ENCODE results near the gene PRR15.
A peak's percentile ranks its signal among the peaks of the same experiment; 100 is the strongest.

The PRR15 gene

DNA sequence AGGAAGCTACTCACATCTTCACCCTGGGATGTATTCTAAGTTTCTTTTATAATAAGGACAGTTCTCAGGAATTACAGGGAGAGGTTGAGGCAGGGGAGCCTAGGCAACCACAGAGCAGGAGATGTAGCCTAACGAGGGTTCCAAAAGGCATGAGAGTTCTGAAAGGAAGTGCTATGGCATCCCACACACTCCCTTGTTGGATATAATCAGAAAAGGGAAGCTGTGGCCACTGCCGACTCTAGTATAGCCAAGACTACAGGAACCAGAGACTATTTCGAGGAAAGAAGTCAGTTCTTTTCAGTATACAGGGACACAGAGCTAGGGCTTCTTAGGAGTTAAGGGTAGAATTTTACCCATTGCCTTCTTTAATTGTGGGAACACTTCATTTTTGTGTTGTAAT is 11.0 kb downstream of the PRR15 start:
- H3K4me1 Mint-ChIP-seq, result no peaks in the 10 kb centered on the region
- no peak overlapping the region for H3K4me3 Mint-ChIP-seq

GRCh38 chr7:29587195-29587808 is 23.7 kb downstream of the PRR15 start:
- H3K4me1 Mint-ChIP-seq, result peaks cover 9% of the 10 kb centered on the region
- DNase-seq (ENCODE audit: low spot score in 2 of 2) (no peak), ATAC-seq (replicated peaks; ENCODE audit: extremely low read depth, poor library complexity, severe bottlenecking) (no peak)
- no peaks in the 10 kb centered on the region for H3K9me3 Mint-ChIP-seq
- no peaks in the 10 kb centered on the region for H3K36me3 Mint-ChIP-seq (ENCODE audit: insufficient read depth)
- no peak overlapping the region for H3K4me3 Mint-ChIP-seq
- no peak overlapping the region for H3K27ac Mint-ChIP-seq (ENCODE audit: low read depth)
- peaks cover 23% of the 10 kb centered on the region for H3K27me3 Mint-ChIP-seq

More for the DNA sequence above, 11.0 kb downstream of the PRR15 start:
- Mint-ChIP-seq H3K27me3 (peaks cover 66% of the 10 kb centered on the region), H3K9me3 (peaks cover 7% of the 10 kb centered on the region), H3K36me3 (ENCODE audit: insufficient read depth) (no peaks in the 10 kb centered on the region), H3K27ac (ENCODE audit: low read depth) (no peak overlapping the region)
- ATAC-seq (replicated peaks; ENCODE audit: extremely low read depth, poor library complexity, severe bottlenecking) (no peak), DNase-seq (ENCODE audit: low spot score in 2 of 2) (no peak)

GRCh38 chr7:29588212-29588611 is 24.6 kb downstream of the PRR15 start:
- Mint-ChIP-seq H3K36me3 (ENCODE audit: insufficient read depth) (no peaks in the 10 kb centered on the region), H3K9me3 (no peaks in the 10 kb centered on the region), H3K27ac (ENCODE audit: low read depth) (no peak overlapping the region), H3K27me3 (peaks cover 23% of the 10 kb centered on the region), H3K4me1 (peaks cover 9% of the 10 kb centered on the region), H3K4me3 (no peak overlapping the region)
- ATAC-seq (replicated peaks; ENCODE audit: extremely low read depth, poor library complexity, severe bottlenecking) (no peak), DNase-seq (ENCODE audit: low spot score in 2 of 2) (no peak)

- H3K4me3 Mint-ChIP-seq, result no peak overlapping the region
- ATAC-seq (replicated peaks; ENCODE audit: extremely low read depth, poor library complexity, severe bottlenecking), result peak; percentile 28
Measured at GRCh38 chr7:29588900-29589696, 25.5 kb downstream of the PRR15 start.

DNA sequence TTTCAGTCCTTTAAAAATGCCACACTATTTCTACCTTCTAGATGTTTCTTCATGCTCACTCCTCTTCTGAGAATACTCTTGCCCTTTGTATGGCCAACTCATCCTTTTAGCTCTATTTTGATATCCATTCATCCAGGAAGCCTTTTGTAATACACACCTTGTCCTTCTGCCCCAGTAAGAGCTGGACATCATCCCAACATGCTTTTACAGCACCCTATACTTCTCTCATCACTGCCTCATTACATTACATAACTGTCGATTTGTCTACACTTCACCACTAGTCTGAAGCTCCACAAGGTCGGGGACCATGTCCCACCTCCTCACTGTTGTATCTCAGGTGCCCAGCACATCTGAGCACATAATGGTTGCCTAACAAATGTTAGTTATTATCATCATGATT is 29.2 kb downstream of the PRR15 start:
- no peak overlapping the region for H3K4me3 Mint-ChIP-seq
- DNase-seq (ENCODE audit: low spot score in 2 of 2) (no peak), ATAC-seq (replicated peaks; ENCODE audit: extremely low read depth, poor library complexity, severe bottlenecking) (no peak)
- H3K27me3 Mint-ChIP-seq, result peaks cover 36% of the 10 kb centered on the region
- H3K27ac Mint-ChIP-seq (ENCODE audit: low read depth), result no peak overlapping the region
- H3K36me3 Mint-ChIP-seq (ENCODE audit: insufficient read depth), result no peaks in the 10 kb centered on the region
- no peaks in the 10 kb centered on the region for H3K9me3 Mint-ChIP-seq
- H3K4me1 Mint-ChIP-seq, result peaks cover 9% of the 10 kb centered on the region

More at GRCh38 chr7:29588900-29589696, 25.5 kb downstream of the PRR15 start:
- Mint-ChIP-seq H3K36me3 (ENCODE audit: insufficient read depth) (no peaks in the 10 kb centered on the region), H3K4me1 (peaks cover 9% of the 10 kb centered on the region), H3K27me3 (peaks cover 23% of the 10 kb centered on the region), H3K9me3 (no peaks in the 10 kb centered on the region), H3K27ac (ENCODE audit: low read depth) (no peak overlapping the region)
- DNase-seq (ENCODE audit: low spot score in 2 of 2), result no peak

DNA sequence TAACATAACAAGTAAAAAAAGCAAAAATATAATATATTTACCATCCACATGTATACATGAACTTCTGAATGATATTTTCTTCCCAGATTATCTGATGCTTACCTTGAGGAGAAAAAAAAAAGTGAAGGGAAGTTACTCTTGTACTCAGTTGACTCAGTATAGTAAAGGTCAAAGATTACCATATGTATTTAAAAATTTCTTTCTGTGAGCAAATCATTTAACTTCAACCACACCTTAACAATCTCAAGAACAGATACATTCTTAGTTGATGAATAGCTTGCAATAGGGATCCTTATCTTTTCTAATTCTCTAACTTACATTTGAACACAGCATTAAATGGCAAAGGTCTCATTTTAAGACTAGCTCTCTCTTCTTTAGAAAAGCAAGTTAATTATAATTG is 29.8 kb downstream of the PRR15 start:
- no peak for ATAC-seq (replicated peaks; ENCODE audit: extremely low read depth, poor library complexity, severe bottlenecking)
- Mint-ChIP-seq H3K4me1 (peaks cover 7% of the 10 kb centered on the region), H3K27me3 (peaks cover 32% of the 10 kb centered on the region), H3K9me3 (no peaks in the 10 kb centered on the region), H3K27ac (ENCODE audit: low read depth) (no peak overlapping the region), H3K36me3 (ENCODE audit: insufficient read depth) (no peaks in the 10 kb centered on the region), H3K4me3 (no peak overlapping the region)
- DNase-seq (ENCODE audit: low spot score in 2 of 2), result no peak

- no peaks in the 10 kb centered on the region for H3K36me3 Mint-ChIP-seq (ENCODE audit: insufficient read depth)
- no peak overlapping the region for H3K27ac Mint-ChIP-seq (ENCODE audit: low read depth)
- H3K4me3 Mint-ChIP-seq, result no peak overlapping the region
- DNase-seq (ENCODE audit: low spot score in 2 of 2) (no peak), ATAC-seq (replicated peaks; ENCODE audit: extremely low read depth, poor library complexity, severe bottlenecking) (no peak)
- no peaks in the 10 kb centered on the region for H3K9me3 Mint-ChIP-seq
- H3K27me3 Mint-ChIP-seq, result peaks cover 29% of the 10 kb centered on the region
- no peaks in the 10 kb centered on the region for H3K4me1 Mint-ChIP-seq
Measured at GRCh38 chr7:29596593-29597178, 33.1 kb downstream of the PRR15 start.

DNA sequence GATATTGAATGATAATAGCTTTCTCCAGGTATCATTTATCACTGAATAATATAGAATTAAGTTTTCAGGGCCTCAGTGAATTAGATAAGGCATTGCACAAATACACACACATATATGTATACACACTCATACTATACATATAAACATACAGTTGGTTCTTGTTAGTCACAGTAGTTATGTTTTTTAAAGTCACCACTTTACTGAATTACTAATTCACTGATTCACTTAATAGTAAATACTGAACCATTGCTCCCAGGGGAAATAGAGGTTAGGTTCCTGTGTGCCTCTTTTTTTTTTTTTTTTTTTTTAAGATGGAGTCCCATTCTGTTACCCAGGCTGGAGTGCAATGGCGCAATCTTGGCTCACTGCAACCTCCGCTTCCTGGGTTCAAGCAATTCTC is 33.6 kb downstream of the PRR15 start:
- Mint-ChIP-seq H3K4me1 (no peaks in the 10 kb centered on the region), H3K27me3 (peaks cover 29% of the 10 kb centered on the region), H3K36me3 (ENCODE audit: insufficient read depth) (no peaks in the 10 kb centered on the region), H3K4me3 (no peak overlapping the region), H3K9me3 (no peaks in the 10 kb centered on the region), H3K27ac (ENCODE audit: low read depth) (no peak overlapping the region)
- ATAC-seq (replicated peaks; ENCODE audit: extremely low read depth, poor library complexity, severe bottlenecking) (no peak), DNase-seq (ENCODE audit: low spot score in 2 of 2) (no peak)

- Mint-ChIP-seq H3K27ac (ENCODE audit: low read depth) (no peak overlapping the region), H3K9me3 (no peaks in the 10 kb centered on the region), H3K27me3 (peaks cover 29% of the 10 kb centered on the region), H3K36me3 (ENCODE audit: insufficient read depth) (no peaks in the 10 kb centered on the region), H3K4me1 (no peaks in the 10 kb centered on the region), H3K4me3 (no peak overlapping the region)
- no peak for DNase-seq (ENCODE audit: low spot score in 2 of 2)
- ATAC-seq (replicated peaks; ENCODE audit: extremely low read depth, poor library complexity, severe bottlenecking), result no peak
Measured at GRCh38 chr7:29598137-29598536, 34.5 kb downstream of the PRR15 start.

GRCh38 chr7:29598613-29599012 is 35.0 kb downstream of the PRR15 start:
- no peak for ATAC-seq (replicated peaks; ENCODE audit: extremely low read depth, poor library complexity, severe bottlenecking)
- Mint-ChIP-seq H3K9me3 (no peaks in the 10 kb centered on the region), H3K27ac (ENCODE audit: low read depth) (no peak overlapping the region), H3K4me1 (no peaks in the 10 kb centered on the region), H3K27me3 (peaks cover 29% of the 10 kb centered on the region), H3K4me3 (no peak overlapping the region), H3K36me3 (ENCODE audit: insufficient read depth) (no peaks in the 10 kb centered on the region)
- DNase-seq (ENCODE audit: low spot score in 2 of 2), result no peak

DNA sequence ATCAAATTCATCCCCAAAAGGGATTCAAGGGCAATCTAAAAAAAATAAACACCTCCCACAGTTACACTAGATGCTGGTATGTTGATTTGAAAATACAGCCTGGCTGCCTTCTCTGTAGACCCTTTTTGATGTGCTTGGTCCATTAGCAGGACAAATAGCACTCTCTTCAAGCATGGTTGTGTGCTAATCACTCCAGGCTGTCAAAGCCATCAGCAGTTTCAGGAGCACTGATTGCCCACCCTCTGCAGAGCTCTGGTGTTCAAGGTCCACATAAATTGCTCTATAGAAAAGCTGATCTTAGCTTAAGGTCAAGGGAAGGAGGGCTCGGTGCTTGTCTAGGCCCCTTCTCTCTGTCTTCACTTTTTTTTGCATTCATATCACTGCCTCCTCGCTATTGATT is 35.4 kb downstream of the PRR15 start:
- H3K9me3 Mint-ChIP-seq, result no peaks in the 10 kb centered on the region
- no peak overlapping the region for H3K4me3 Mint-ChIP-seq
- H3K27me3 Mint-ChIP-seq, result peaks cover 32% of the 10 kb centered on the region
- no peaks in the 10 kb centered on the region for H3K4me1 Mint-ChIP-seq
- DNase-seq (ENCODE audit: low spot score in 2 of 2) (no peak), ATAC-seq (replicated peaks; ENCODE audit: extremely low read depth, poor library complexity, severe bottlenecking) (no peak)
- H3K36me3 Mint-ChIP-seq (ENCODE audit: insufficient read depth), result no peaks in the 10 kb centered on the region
- H3K27ac Mint-ChIP-seq (ENCODE audit: low read depth), result no peak overlapping the region

- Mint-ChIP-seq H3K9me3 (no peaks in the 10 kb centered on the region), H3K27me3 (peaks cover 26% of the 10 kb centered on the region)
- no peak for ATAC-seq (replicated peaks; ENCODE audit: extremely low read depth, poor library complexity, severe bottlenecking)
Measured at GRCh38 chr7:29600661-29601060, 37.0 kb downstream of the PRR15 start.

DNA sequence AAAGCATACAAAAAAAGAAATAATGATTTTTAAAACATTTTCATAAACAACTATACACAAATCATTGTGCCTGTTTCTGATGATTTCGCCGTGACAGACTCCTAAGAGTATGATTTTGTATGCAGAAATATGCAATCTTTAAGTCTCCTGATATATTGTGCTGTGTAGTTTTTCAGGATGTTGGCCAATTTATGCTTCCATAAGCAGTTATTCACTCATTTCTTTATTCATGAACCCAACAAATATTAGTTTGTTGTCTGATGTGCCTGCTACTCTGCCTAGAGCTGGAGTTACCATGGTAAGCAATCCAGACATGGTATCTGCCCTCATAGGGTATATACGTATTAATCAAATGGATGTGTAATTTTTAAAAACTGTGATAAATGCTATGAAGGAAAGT is 40.4 kb downstream of the PRR15 start:
- ATAC-seq (replicated peaks; ENCODE audit: extremely low read depth, poor library complexity, severe bottlenecking) (no peak), DNase-seq (ENCODE audit: low spot score in 2 of 2) (no peak)
- peaks cover 23% of the 10 kb centered on the region for H3K27me3 Mint-ChIP-seq

More at GRCh38 chr7:29600661-29601060, 37.0 kb downstream of the PRR15 start:
- no peaks in the 10 kb centered on the region for H3K36me3 Mint-ChIP-seq (ENCODE audit: insufficient read depth)
- H3K27ac Mint-ChIP-seq (ENCODE audit: low read depth), result no peak overlapping the region
- H3K4me3 Mint-ChIP-seq, result no peak overlapping the region
- no peak for DNase-seq (ENCODE audit: low spot score in 2 of 2)
- no peaks in the 10 kb centered on the region for H3K4me1 Mint-ChIP-seq

More for the DNA sequence above, 40.4 kb downstream of the PRR15 start:
- H3K4me3 Mint-ChIP-seq, result no peak overlapping the region
- no peaks in the 10 kb centered on the region for H3K9me3 Mint-ChIP-seq
- no peaks in the 10 kb centered on the region for H3K36me3 Mint-ChIP-seq (ENCODE audit: insufficient read depth)
- H3K27ac Mint-ChIP-seq (ENCODE audit: low read depth), result no peak overlapping the region
- no peaks in the 10 kb centered on the region for H3K4me1 Mint-ChIP-seq
